KOPT-K1 (cell line): ENCODE results near the gene SPATS1.

ENCODE experiments used
- H3K27ac ChIP-seq: fragments of 200-600 bp; sonication (generic); 2 replicates; pipeline ENCODE4 v1.5.1; 2016; ENCODE audit warnings: antibody characterized with exemption, mild to moderate bottlenecking, low read depth, low read length; ENCODE audit not compliant: poor library complexity, severe bottlenecking
- H3K36me3 ChIP-seq: fragments of 200-600 bp; sonication (generic); 2 replicates; pipeline ENCODE4 v1.5.1; 2017; ENCODE audit warnings: antibody characterized with exemption, mild to moderate bottlenecking, low read length, moderate library complexity; ENCODE audit not compliant: insufficient read depth
- H3K9me3 ChIP-seq: fragments of 200-600 bp; sonication (generic); 2 replicates; pipeline ENCODE4 v1.5.1; 2017; ENCODE audit warnings: antibody characterized with exemption, low read length, mild to moderate bottlenecking; ENCODE audit not compliant: insufficient read depth, poor library complexity, severe bottlenecking

SPATS1 gene, protein sequence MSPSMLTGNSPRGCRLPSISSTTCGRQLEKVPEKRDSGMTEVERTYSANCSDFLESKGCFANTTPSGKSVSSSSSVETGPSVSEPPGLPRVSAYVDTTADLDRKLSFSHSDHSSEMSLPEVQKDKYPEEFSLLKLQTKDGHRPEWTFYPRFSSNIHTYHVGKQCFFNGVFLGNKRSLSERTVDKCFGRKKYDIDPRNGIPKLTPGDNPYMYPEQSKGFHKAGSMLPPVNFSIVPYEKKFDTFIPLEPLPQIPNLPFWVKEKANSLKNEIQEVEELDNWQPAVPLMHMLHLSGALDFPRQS

DNA sequence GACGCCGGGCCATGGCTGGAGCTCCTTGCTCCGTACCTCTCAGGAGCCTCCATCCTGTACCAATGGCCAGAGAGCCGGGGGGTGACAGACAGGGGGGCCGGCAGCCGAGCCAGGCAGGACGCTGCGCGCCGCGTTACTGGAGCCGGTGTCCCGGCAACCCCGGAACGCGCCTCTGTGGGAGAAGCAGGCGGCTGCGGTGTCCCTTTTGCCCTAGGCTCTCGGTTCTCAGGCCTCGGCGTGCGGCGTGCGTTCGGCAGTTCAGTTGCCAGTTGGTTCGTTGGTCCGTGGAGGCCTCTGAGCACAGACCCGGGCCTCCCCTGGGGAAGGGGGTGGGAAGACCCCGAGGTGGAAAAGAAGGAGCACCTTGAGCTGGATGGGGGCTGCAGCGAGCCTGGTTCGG, at the start of gene SPATS1:
Gene SPATS1 (plus strand): TSS at position 162 of the 400 bp plus-strand sequence. CDS start 446 bp downstream, outside the sequence.
- Histone ChIP-seq H3K9me3 (no peaks in the 10 kb centered on the region), H3K36me3 (no peaks in the 10 kb centered on the region), H3K27ac (no peak within 1 kb of the TSS)

DNA sequence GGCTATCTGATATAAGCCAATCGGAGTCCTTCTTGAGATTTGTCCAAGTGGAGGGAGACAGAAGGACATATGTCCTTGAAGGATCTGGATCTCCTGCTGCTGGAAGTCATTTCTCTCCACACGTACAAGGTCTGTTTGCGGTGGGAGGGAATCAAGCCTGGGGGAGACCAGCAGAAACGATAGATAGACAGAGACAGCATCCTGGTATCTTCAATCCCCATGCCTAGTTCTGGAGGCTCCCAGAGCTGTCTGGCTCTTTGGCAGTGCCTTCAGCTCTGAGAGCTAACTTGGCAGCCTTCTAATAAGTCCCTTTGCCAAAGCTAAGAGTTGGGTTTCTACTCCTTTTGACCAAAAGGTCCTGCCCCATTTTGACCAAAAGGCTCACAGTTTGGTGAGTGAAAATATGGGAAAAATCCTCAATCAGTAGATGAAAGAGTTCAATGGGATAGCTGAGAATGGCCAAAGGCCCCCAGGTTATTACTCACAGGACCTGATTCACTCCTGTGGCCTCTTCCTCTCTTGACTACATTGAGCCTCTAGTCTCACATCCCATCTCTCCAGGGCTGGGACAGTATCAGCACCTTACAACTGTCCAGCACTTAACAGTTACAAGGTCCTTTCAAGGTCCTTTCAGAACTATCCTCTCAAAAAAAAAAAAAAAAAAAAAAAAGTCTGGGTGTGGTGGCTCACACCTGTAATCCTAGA, 49.6 kb upstream of the SPATS1 start:
- H3K36me3 ChIP-seq: no peaks in the 10 kb centered on the region; the same call in 1 of the 2 replicates
- no peaks in the 10 kb centered on the region for H3K9me3 ChIP-seq
- no peak overlapping the region for H3K27ac ChIP-seq

DNA sequence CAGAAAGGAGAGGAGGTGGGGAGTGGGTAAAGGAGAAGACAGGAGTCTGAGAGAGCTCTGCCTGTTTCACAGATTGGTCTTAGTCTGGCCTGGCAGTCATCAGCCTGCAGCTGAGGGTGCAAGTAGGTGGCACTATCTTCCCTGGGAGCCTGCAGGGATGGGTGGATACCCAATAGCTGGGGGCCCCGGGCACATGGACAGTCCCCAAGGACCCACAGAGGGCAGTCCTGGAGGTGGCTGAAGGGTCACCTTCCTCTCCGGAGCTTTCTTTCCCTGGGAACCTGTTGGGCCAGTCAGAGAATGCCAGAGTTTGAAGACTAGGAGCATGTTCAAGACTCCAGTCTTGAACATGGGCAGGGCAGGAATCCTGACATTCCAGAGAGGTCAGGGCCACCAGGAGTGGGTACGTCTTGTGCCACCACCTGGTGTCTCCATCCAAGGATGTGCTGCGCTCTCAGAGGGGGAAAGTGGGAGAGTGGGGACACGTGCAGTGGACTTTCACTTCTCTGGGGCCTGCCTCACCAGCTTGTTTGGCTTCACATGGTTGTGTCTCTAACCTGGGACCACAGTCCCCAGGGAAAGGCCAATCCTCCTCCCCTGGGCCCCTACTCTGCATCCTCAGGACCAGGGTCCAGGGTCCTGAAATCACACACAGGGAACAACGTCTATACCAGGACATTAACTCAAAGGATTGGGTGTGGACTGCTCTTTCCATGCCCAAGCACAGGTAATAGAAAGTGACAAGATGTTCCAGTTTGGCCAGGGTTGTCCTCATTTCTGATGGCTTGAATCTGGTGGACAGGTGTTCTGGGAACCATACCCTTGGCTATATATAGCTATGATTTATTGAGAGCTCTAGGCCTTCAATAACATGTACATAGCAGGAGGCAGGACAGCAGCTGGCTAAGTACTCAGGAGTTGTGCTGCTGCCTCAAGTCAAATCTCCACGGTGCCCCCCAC, 47.3 kb upstream of the SPATS1 start:
- Histone ChIP-seq H3K9me3 (no peaks in the 10 kb centered on the region), H3K36me3 (peaks cover 8% of the 10 kb centered on the region; the same call in 1 of the 2 replicates), H3K27ac (no peak overlapping the region)

DNA sequence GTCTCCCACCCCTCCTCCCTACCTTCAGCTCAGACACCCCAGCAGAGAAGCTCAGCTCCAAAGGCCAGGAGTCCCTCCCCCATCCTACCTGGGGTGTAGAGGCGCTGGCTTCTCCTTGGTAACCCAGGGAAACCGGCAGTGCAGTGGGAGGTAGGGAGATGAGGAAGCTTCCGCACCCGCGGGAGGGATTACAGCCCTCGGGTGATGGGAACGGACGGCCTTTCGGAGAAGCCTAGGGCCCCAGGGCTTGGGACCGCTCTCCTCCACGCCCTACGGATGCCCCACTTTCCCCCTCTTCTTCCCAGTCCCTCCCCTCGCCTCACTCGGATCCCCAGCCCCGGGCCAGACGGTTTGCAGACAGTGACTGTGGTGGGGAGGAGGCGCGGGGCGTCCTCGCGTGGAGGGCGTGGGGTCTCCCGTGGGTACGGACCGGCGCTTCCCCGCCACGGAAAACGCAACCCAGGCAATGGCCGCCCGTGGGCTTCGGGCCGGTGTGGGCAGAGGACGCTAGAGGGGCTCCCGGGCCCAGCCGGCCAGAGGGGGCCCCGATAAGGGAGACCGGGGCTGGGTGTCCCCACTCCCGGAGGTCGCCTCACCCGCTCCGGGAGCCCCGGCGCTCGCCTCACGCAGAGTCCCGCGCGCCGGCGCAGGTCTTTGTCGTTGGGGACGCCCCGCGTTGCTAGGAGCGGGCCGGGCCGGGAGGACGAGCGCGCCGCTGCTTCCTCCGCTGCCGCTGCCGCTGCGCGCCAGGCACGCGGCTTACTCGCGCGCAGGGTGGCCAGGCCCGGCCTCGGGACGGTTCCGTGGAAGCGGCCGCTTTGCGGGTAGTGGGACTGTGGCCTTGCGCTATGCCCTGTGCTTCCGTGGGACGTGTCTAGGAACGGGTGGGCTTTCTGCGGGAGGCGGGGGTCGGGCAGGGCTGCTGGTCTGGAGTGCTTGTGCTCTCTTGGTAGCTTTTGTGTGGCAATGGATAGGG, 45.1 kb upstream of the SPATS1 start:
- H3K27ac ChIP-seq: no peak overlapping the region
- no peaks in the 10 kb centered on the region for H3K9me3 ChIP-seq
- peaks cover 31% of the 10 kb centered on the region for H3K36me3 ChIP-seq

DNA sequence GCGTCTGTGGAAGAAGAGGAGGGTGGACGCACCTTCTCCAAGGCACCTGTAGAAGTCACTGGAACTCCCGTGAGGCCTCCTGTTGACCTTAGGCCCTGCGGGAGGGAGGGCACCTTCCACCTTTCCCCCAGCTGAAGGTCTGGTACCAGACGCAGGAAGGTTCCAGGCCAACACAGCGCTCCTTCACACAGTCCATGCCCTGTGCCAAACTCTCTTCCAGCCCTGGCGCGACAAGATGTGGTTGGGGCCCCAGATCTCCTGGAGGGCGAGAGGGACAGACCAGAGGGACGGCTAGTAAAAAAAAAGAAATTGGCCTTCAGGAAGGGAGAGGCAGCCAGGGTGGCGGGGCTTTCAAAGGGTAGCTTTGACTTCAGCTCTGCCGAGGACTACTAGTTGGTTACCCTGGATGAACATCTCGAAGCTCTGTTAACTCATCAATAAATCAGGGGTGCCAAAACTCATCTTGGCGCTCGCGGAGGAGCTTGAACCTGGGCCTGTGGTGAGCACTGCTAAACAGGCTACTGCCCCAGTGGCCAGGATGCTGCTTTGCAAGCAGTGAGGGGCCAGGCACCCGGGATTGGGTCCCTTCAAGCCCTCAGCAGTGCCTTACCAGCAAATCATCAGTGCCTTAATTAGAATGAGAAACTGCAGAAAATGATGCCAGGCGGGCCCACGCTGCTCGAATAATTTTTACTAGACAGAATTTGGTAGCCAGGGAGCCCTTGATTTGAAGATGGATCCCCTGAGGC, 44.2 kb upstream of the SPATS1 start:
- Histone ChIP-seq H3K36me3 (peaks cover 39% of the 10 kb centered on the region), H3K9me3 (no peaks in the 10 kb centered on the region), H3K27ac (no peak overlapping the region)

DNA sequence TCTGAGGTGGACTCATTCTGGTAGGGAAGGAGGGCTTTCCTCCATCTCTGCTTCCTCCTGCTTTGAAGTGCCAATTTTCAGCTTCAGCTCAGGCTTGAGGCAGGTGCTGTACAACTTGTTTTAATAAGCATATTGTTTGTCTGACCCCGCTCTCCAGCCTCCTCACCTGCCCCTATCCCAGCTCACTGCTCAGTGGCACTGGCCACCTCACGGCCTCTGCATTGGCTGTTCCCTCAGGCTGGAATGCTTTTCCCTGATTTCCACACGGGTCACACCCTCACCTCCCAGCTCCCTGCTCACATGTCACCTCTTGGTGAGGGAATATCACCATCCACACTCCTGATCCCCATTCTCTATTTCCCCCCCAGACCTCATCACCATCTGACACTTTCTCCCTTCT, 43.6 kb upstream of the SPATS1 start:
- Histone ChIP-seq H3K27ac (no peak overlapping the region), H3K9me3 (no peaks in the 10 kb centered on the region), H3K36me3 (peaks cover 46% of the 10 kb centered on the region)

DNA sequence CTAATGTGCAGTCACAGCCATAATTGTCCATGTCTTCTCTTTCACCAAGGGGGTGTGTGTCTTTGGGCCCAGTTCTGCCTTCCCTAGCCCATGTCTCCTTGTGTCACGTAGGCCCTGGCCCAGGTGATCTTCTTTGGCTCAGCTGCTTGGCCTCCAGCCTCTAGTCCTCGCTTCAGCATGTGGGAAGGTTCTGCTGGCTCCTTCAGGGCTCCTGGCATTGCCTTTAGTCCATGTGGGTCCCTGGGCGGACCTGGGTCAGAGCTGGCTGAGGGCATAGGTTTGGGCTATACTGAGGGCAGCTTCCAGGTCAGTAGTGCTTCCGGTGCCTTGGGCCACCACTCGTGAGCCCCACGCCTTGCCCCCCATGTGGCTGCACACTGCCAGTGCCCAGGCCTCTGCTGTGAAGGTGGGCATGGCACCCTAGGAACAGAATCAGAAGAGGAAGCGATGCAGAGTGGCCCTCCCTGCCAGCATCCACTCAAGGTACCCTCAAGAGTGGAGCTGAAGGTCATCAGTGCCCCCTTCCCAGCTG, 42.1 kb upstream of the SPATS1 start:
- Histone ChIP-seq H3K27ac (no peak overlapping the region), H3K9me3 (no peaks in the 10 kb centered on the region), H3K36me3 (peaks cover 61% of the 10 kb centered on the region)

DNA sequence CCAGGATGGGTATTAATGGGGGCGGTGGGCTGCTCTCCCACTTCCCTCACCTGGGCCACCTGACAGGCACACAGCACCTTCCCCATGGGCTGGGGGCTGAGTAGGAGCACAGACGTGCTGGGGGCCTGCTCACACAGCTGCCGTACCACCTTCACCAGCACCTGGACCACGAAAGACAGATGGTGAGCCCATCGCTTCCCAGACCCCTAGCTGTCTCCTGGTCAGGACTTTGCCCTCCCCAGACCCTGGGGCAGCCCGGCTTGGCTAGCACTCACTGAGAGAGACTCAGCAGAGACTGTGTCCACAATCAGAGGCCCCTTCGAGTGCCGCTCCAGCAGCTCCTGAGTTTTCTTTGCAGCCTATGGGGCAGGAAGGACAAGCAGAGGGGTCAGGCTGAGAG, 41.3 kb upstream of the SPATS1 start:
- Histone ChIP-seq H3K9me3 (no peaks in the 10 kb centered on the region), H3K36me3 (peaks cover 68% of the 10 kb centered on the region), H3K27ac (no peak overlapping the region)

DNA sequence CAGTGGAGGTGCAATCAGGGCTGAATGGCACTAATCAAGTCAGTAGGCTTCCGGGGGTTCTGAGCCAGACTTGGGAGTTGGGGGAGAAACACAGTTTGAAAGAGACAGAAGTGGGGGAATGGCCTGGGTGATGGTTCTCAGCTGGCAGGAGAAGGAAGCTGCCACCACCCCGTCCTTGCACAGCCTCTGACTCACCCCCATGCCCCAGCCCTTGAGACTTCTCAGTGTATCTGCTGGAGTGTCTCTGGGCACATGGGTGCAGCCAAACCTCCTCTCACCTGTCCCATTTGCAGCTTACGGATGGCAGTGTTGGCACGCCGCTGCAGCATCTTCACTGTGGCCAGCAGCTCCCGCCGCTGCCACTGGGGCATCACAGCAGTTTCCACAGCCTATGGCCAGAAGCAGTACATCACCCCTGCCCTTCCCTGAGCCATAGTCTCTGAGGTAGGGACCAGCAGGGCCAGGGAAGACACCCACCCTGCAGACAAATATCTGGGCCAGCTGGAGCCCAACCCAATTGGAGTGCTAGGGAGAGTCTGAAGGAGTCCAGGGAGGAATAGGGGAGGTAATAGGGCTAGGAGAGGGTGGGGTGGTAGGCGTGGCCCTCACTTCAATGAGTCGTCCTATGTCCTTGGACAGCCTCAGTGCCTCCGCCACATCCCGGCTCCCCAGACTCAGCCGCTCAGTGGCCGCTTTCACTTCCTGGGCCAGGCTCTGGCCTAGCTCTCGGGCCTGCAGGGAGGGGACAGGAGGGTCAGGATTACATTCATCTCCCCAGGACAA, 40.5 kb upstream of the SPATS1 start:
- Histone ChIP-seq H3K27ac (no peak overlapping the region), H3K9me3 (no peaks in the 10 kb centered on the region), H3K36me3 (peaks cover 77% of the 10 kb centered on the region)

DNA sequence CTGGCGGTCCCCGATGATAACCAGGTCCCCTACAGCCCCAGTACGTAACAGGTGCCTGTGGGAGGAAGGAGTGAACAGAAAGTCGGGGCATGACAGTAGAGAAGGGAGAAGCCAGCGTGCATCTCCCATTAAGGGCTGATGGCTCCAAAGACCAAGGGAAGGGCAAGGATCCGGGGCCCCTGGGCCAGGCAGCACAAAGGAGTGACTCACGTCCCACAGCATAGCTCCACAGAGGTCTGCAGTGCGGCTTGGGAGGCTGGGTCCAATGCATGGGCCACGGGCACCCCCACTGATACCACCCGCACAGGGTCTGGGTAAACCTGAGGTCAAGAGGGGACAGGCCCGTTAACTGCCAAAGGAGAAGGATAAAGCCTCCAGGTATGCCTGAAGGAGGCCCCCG, 39.6 kb upstream of the SPATS1 start:
- H3K9me3 ChIP-seq: no peaks in the 10 kb centered on the region
- peaks cover 86% of the 10 kb centered on the region for H3K36me3 ChIP-seq
- H3K27ac ChIP-seq: no peak overlapping the region

DNA sequence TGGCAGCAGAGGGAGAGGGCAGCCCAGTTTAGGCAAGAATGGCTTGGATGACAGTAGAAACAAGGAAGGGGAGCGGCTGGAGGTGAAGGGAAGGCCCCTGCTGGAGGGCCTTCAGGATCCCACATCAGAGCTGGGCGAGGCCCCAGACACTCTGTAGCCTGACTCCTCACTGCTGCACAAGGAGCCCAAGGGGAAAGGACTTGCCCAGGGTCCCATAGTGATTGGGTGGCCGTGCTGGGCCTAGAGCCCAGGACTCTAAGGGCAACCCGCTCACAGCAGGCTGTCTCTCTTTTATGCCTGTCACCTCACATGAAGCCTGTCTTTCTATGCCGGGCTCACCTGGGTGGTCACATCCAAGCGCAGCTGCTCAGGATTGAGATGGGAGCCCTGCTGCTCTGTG, 38.6 kb upstream of the SPATS1 start:
- Histone ChIP-seq H3K27ac (no peak overlapping the region), H3K36me3 (peaks cover 96% of the 10 kb centered on the region), H3K9me3 (no peaks in the 10 kb centered on the region)

DNA sequence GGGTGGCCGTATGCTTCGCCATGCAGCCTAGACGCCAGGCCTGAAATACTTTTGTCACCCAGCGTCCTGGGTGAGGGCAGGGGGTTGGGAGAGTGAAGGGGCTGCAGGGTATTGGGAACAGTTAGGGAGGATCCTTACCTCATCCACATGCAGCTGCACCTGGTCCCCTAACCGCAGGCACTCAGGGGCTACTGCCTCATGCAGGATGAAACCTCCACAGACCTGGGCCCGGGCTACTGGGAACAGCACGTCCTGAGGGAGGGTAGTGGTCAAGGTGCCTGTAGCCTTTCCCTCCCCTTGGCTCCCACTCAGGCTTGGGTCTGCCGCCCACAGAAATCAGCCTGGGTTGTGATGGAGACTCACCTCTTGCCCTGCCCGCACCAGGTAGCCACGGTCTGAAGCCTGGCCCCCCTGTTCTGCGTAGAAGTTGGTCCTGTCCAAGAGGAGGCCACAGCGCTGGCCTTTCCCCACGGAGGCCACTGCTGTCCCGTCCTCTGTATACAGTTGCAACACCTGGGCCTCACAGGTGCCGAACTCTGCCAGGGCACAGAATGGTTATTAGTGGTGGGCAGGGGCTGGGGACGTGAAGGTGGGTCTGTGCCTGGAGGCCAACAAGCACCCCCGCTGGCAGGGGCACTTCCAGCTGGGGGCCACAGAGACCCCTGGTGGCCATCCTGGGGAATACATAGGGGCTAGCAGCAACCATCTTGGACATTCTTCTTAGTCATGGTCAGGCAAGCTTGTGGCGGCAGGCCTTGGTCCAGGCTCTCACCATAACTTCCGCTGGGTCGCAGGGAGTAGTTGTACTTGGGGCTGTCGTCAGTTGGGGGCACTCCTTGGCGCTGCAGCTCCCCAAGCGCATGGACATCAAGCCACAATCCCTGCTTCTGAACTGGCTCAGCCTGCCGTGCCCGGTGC, 37.9 kb upstream of the SPATS1 start:
- no peaks in the 10 kb centered on the region for H3K9me3 ChIP-seq
- H3K36me3 ChIP-seq: peaks cover 100% of the 10 kb centered on the region
- no peak overlapping the region for H3K27ac ChIP-seq
